ENCODE results near the gene OSER1. TPM values are rescaled to one million over a fixed set of nuclear protein-coding genes. Genes with fewer than 3 reads are reported as not detected.

Gene OSER1
- total RNA-seq, 1 experiment from 2014 or later, result 34.8 TPM

GRCh38 chr20:44183282-44183681 lies 27.3 kb downstream of the OSER1 start:
- ATAC-seq (no peak), DNase-seq (no peak)
- H3K9me2 ChIP-seq (replicated peaks; ENCODE audit: low read length), result no peaks in the 10 kb centered on the region
- no peaks in the 10 kb centered on the region for H3K9me3 ChIP-seq (ENCODE audit: low read length)
- no TSS peak for BruUV-seq (replicated peaks)
- CTCF ChIA-PET, result no interaction called here
- intact Hi-C loops (cut with micrococcal nuclease), result no loop called here
- POLR2A ChIA-PET (ENCODE audit: unreplicated experiment), result no interaction called here
- no peak overlapping the region for H3K9ac ChIP-seq (ENCODE audit: low read length)
- no peaks in the 10 kb centered on the region for H3K27me3 ChIP-seq (ENCODE audit: low read length)
- no peaks in the 10 kb centered on the region for H4K20me1 ChIP-seq (ENCODE audit: low read length)
- H3K27ac ChIP-seq (ENCODE audit: low read length), result no peak overlapping the region
- no peak overlapping the region for H3K4me2 ChIP-seq (ENCODE audit: low read length)
- H2AFZ ChIP-seq (ENCODE audit: low read length), result no peak overlapping the region
- H3F3A ChIP-seq (ENCODE audit: low read length, unreplicated experiment), result no peaks in the 10 kb centered on the region
- TF ChIP-seq EZH2 (IDR thresholded peaks at IDR 0.05; ENCODE audit: low read length, unreplicated experiment), result no peak
- no peak for TF ChIP-seq CTCF (conservative IDR thresholded peaks at IDR 0.05; ENCODE audit: low read depth, low read length)
- no peak for TF ChIP-seq EZH2phosphoT487 (IDR thresholded peaks at IDR 0.05; ENCODE audit: borderline replicate concordance, low read length)
- H3K4me3 ChIP-seq (ENCODE audit: low read length), result no peak overlapping the region
- H3K79me2 ChIP-seq (ENCODE audit: low read length), result peaks cover 29% of the 10 kb centered on the region
- H3K36me3 ChIP-seq (ENCODE audit: low read depth, low read length), result no peaks in the 10 kb centered on the region
- peaks cover 31% of the 10 kb centered on the region for H3K4me1 ChIP-seq (ENCODE audit: insufficient read depth, low read length)

GRCh38 chr20:44182863-44183262 lies 27.7 kb downstream of the OSER1 start:
- CTCF ChIA-PET, result no interaction called here
- POLR2A ChIA-PET (ENCODE audit: unreplicated experiment), result no interaction called here
- Histone ChIP-seq H3K9ac (ENCODE audit: low read length) (no peak overlapping the region), H3K4me1 (ENCODE audit: insufficient read depth, low read length) (peaks cover 27% of the 10 kb centered on the region), H3K36me3 (ENCODE audit: low read depth, low read length) (no peaks in the 10 kb centered on the region), H3K9me2 (replicated peaks; ENCODE audit: low read length) (no peaks in the 10 kb centered on the region), H3K9me3 (ENCODE audit: low read length) (no peaks in the 10 kb centered on the region), H3K79me2 (ENCODE audit: low read length) (peaks cover 29% of the 10 kb centered on the region), H4K20me1 (ENCODE audit: low read length) (no peaks in the 10 kb centered on the region), H3F3A (ENCODE audit: low read length, unreplicated experiment) (no peaks in the 10 kb centered on the region), H2AFZ (ENCODE audit: low read length) (no peak overlapping the region), H3K27me3 (ENCODE audit: low read length) (no peaks in the 10 kb centered on the region), H3K27ac (ENCODE audit: low read length) (no peak overlapping the region), H3K4me3 (ENCODE audit: low read length) (no peak overlapping the region), H3K4me2 (ENCODE audit: low read length) (no peak overlapping the region)
- DNase-seq (no peak), ATAC-seq (no peak)
- intact Hi-C loops (cut with micrococcal nuclease), result no loop called here
- BruUV-seq (replicated peaks), result no TSS peak
- no peak for TF ChIP-seq CTCF (conservative IDR thresholded peaks at IDR 0.05; ENCODE audit: low read depth, low read length)
- no peak for TF ChIP-seq EZH2phosphoT487 (IDR thresholded peaks at IDR 0.05; ENCODE audit: borderline replicate concordance, low read length)
- no peak for TF ChIP-seq EZH2 (IDR thresholded peaks at IDR 0.05; ENCODE audit: low read length, unreplicated experiment)

- no peaks in the 10 kb centered on the region for H3K36me3 ChIP-seq (ENCODE audit: low read depth, low read length)
- H3K4me1 ChIP-seq (ENCODE audit: insufficient read depth, low read length), result peaks cover 24% of the 10 kb centered on the region
Observed at GRCh38 chr20:44182135-44182765, 28.3 kb downstream of the OSER1 start.

More at GRCh38 chr20:44182135-44182765, 28.3 kb downstream of the OSER1 start:
- DNase-seq, result no peak
- no peak overlapping the region for H2AFZ ChIP-seq (ENCODE audit: low read length)
- POLR2A ChIA-PET (ENCODE audit: unreplicated experiment), result no interaction called here
- peaks cover 29% of the 10 kb centered on the region for H3K79me2 ChIP-seq (ENCODE audit: low read length)
- CTCF ChIA-PET, result no interaction called here
- no peak overlapping the region for H3K9ac ChIP-seq (ENCODE audit: low read length)
- TF ChIP-seq EZH2 (IDR thresholded peaks at IDR 0.05; ENCODE audit: low read length, unreplicated experiment), result no peak
- no peak for TF ChIP-seq EZH2phosphoT487 (IDR thresholded peaks at IDR 0.05; ENCODE audit: borderline replicate concordance, low read length)
- no peak for TF ChIP-seq CTCF (conservative IDR thresholded peaks at IDR 0.05; ENCODE audit: low read depth, low read length)
- ATAC-seq, result no peak
- no TSS peak for BruUV-seq (replicated peaks)
- H3K4me3 ChIP-seq (ENCODE audit: low read length), result no peak overlapping the region
- no peak overlapping the region for H3K4me2 ChIP-seq (ENCODE audit: low read length)
- H3F3A ChIP-seq (ENCODE audit: low read length, unreplicated experiment), result no peaks in the 10 kb centered on the region
- H4K20me1 ChIP-seq (ENCODE audit: low read length), result no peaks in the 10 kb centered on the region
- H3K27ac ChIP-seq (ENCODE audit: low read length), result no peak overlapping the region
- H3K27me3 ChIP-seq (ENCODE audit: low read length), result no peaks in the 10 kb centered on the region
- no peaks in the 10 kb centered on the region for H3K9me2 ChIP-seq (replicated peaks; ENCODE audit: low read length)
- no peaks in the 10 kb centered on the region for H3K9me3 ChIP-seq (ENCODE audit: low read length)
- intact Hi-C loops (cut with micrococcal nuclease), result no loop called here
